Neural crest cell (in vitro differentiated cells): ENCODE data around the gene OSER1. TPM values are rescaled to one million over a fixed set of nuclear protein-coding genes. Genes with fewer than 3 reads are reported as not detected.

Experiments used
- DNase-seq: peaks from one replicate; pipeline ENCODE4 v3.0.0; 2021; ENCODE audit warnings: low read depth, mixed read lengths, low spot score
- H3K27ac Mint-ChIP-seq: one replicate; pipeline ENCODE4 v1.8.0; 2021; ENCODE audit warnings: mild to moderate bottlenecking, mixed read lengths; ENCODE audit not compliant: unreplicated experiment
- H3K27me3 Mint-ChIP-seq: 2 replicates; pipeline ENCODE4 v1.8.0; 2021; ENCODE audit warnings: low read depth, mild to moderate bottlenecking, mixed read lengths
- H3K36me3 Mint-ChIP-seq: 2 replicates; pipeline ENCODE4 v1.8.0; 2021; ENCODE audit warnings: low read depth, mild to moderate bottlenecking, mixed read lengths
- H3K4me1 Mint-ChIP-seq: 2 replicates; pipeline ENCODE4 v1.8.0; 2021; ENCODE audit warnings: mixed read lengths
- H3K4me3 Mint-ChIP-seq: one replicate; pipeline ENCODE4 v1.8.0; 2021; ENCODE audit warnings: mild to moderate bottlenecking, mixed read lengths
- H3K9me3 Mint-ChIP-seq: 2 replicates; pipeline ENCODE4 v1.8.0; 2021; ENCODE audit warnings: mixed read lengths
- total RNA-seq: library from RNA; stranded (reverse); gene quantifications from 2 replicates; pipeline ENCODE4 v1.2.1, GENCODE V29; 2021
- TF ChIP-seq, protein P1 (sequence below): fragments of 200-600 bp; sonication (generic); conservative IDR thresholded peaks from 2 replicates; pipeline ENCODE4 v1.5.0; 2021; ENCODE audit warnings: antibody characterized with exemption, mild to moderate bottlenecking

OSER1 gene
- total RNA-seq, 1 donor from 2014 or later: 26.6 TPM

DNA sequence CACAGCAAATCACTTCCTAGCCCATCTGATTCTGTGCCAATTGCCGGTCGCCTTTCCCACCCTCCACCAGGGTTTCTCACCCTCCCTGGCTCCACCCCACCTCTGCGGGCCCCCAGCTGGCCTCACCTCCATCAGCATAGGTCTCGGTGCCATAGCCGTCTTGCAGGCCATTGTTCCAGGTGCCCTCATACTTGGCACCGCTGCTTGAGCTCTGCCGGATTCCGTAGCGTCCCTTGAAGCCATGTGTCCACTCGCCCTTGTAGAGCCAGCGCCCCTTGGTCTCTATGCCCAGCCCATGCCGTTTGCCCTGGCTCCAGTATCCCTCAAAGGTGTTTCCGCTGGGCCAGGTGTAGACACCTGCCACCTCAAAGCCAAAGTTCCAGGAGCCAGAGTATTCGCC, 24.4 kb downstream of the OSER1 start:
- TF ChIP-seq, protein P1, sequence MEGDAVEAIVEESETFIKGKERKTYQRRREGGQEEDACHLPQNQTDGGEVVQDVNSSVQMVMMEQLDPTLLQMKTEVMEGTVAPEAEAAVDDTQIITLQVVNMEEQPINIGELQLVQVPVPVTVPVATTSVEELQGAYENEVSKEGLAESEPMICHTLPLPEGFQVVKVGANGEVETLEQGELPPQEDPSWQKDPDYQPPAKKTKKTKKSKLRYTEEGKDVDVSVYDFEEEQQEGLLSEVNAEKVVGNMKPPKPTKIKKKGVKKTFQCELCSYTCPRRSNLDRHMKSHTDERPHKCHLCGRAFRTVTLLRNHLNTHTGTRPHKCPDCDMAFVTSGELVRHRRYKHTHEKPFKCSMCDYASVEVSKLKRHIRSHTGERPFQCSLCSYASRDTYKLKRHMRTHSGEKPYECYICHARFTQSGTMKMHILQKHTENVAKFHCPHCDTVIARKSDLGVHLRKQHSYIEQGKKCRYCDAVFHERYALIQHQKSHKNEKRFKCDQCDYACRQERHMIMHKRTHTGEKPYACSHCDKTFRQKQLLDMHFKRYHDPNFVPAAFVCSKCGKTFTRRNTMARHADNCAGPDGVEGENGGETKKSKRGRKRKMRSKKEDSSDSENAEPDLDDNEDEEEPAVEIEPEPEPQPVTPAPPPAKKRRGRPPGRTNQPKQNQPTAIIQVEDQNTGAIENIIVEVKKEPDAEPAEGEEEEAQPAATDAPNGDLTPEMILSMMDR: no peak
- H3K36me3 Mint-ChIP-seq: no peaks in the 10 kb centered on the region
- H3K27me3 Mint-ChIP-seq: peaks cover 13% of the 10 kb centered on the region
- no peak overlapping the region for H3K4me3 Mint-ChIP-seq
- DNase-seq: no peak
- no peak overlapping the region for H3K27ac Mint-ChIP-seq
- no peaks in the 10 kb centered on the region for H3K9me3 Mint-ChIP-seq
- H3K4me1 Mint-ChIP-seq: peaks cover 24% of the 10 kb centered on the region

DNA sequence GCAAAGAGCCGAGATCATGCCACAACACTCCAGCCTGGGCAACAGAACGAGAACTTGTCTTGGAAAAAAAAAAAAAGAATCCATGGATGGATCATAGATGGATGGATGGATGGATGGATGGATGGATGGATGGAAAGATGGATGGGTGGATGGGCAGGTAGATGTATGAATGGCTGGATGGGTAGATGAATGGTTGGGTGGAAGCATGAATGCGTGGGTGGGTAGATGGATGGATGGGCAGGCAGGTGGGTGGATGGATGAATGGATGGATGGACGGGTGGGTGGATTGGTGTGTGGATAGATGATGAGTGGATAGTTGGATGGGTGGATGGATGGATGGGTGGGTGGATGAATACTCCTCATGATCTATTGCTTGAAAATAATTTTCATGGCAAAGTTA, 25.0 kb downstream of the OSER1 start:
- TF ChIP-seq, protein P1: no peak
- no peak for DNase-seq
- H3K27me3 Mint-ChIP-seq: peaks cover 13% of the 10 kb centered on the region
- no peaks in the 10 kb centered on the region for H3K9me3 Mint-ChIP-seq
- no peaks in the 10 kb centered on the region for H3K36me3 Mint-ChIP-seq
- no peak overlapping the region for H3K4me3 Mint-ChIP-seq
- H3K27ac Mint-ChIP-seq: no peak overlapping the region
- peaks cover 31% of the 10 kb centered on the region for H3K4me1 Mint-ChIP-seq

DNA sequence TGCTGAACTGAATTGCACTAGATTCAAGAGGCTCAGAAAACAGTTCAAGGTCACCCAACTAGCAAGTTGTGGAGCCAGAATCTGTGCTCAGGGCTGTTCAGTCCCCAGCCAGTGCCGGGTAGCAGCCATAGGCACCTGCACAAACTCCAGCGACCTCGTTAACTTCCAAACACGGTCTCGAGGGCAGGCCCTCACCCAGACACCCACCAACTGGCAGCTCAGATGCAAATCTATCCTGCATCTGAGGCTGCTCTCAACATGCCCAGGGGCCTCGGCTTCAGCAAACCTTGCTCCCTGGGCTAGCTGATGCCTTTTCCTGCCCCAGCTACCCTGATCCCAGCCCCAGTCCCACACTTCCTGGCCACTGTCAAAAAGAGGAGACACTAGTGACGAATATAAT, 27.3 kb downstream of the OSER1 start:
- TF ChIP-seq, protein P1: no peak

DNA sequence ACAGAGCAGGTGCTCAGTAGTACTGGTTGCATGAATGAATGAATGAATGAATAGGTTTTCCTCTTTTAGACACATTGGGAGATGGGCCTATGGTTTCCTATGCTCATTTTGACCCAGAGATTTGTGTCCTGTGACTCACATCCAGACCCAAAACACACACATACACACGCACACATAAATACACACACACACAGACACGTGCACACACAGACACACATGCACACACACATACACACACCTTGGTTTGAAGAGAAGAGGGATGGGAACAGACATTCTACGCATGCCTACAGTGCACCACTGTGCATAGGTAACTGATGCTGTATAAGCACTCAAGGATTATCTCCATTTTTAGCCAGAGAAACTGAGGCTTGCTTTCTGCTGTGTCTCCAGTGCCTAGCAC, 27.7 kb downstream of the OSER1 start:
- Mint-ChIP-seq H3K36me3 (no peaks in the 10 kb centered on the region), H3K27ac (no peak overlapping the region), H3K9me3 (no peaks in the 10 kb centered on the region), H3K4me1 (peaks cover 21% of the 10 kb centered on the region), H3K27me3 (peaks cover 4% of the 10 kb centered on the region), H3K4me3 (no peak overlapping the region)
- TF ChIP-seq, protein P1: no peak
- no peak for DNase-seq

More for the DNA sequence above, 27.3 kb downstream of the OSER1 start:
- Mint-ChIP-seq H3K4me1 (peaks cover 26% of the 10 kb centered on the region), H3K27me3 (peaks cover 8% of the 10 kb centered on the region), H3K36me3 (no peaks in the 10 kb centered on the region), H3K9me3 (no peaks in the 10 kb centered on the region), H3K4me3 (no peak overlapping the region), H3K27ac (no peak overlapping the region)
- no peak for DNase-seq

DNA sequence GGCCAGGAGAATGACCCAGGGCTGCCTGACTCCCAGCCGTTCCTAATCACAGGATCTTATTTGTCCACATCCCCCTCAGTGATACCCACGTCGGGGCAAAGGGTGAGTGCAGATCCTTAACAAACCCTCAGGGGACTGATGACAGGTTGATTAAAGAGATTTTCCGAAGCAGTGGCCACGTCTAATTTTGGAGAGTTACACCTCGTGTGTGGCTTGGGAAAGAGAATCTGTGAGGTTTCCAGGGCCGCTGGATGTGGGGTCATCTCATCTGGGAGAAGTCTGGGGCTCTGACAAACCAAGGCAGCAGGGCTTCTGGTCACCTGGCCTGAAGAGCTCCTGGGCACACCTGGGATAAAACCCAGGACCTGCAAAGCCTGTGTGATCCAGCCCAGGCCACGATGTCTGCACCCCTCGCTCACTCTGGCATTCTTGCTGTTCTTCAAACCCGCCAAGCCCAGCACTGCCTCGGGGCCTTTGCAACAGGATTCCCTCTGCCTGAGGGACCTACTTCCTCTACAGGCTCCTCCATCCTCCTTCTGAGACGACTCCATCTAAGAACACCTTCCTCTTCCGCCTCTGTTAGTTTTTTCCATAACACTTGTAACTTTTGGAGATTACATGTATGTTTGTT, 28.3 kb downstream of the OSER1 start:
- H3K27ac Mint-ChIP-seq: no peak overlapping the region
- H3K4me1 Mint-ChIP-seq: peaks cover 15% of the 10 kb centered on the region
- no peak overlapping the region for H3K4me3 Mint-ChIP-seq
- no peaks in the 10 kb centered on the region for H3K9me3 Mint-ChIP-seq
- TF ChIP-seq, protein P1: no peak
- no peaks in the 10 kb centered on the region for H3K27me3 Mint-ChIP-seq
- DNase-seq: no peak
- no peaks in the 10 kb centered on the region for H3K36me3 Mint-ChIP-seq
